ENCODE data around the gene ASTN2.
"Not testable (repeated sequence)": the region's sequence is repeated elsewhere in the genome, so short reads cannot be mapped to it uniquely, and the experiment has no call there.

DNA sequence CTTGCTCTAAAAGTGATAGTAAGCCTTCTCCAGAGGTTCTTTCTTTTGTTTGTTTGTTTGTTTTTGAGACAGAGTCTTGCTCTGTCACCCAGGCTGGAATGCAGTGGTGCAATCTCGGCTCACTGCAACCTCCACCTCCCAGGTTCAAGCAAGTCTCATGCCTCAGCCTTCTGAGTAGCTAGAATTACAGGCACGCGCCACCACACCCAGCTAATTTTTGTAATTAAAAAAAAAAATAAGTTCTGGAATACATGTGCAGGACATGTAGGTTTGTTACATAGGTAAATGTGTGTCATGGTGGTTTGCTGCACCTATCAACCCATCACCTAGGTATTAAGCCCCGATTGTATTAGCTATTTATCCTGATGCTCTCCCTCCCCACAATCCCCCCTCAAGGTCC is 526.4 kb downstream of the ASTN2 start:
- not testable (repeated sequence) for TF ChIP-seq MXI1 (IDR thresholded peaks at IDR 0.05; ENCODE audit: low read depth, low read length); KLF5 (IDR thresholded peaks at IDR 0.05; ENCODE audit: partially characterized antibody); EZH2 (IDR thresholded peaks at IDR 0.05; ENCODE audit: borderline replicate concordance, control insufficient read depth, low read depth, low read length); MAX (IDR thresholded peaks at IDR 0.05; ENCODE audit: low read depth, low read length); STAT3 (IDR thresholded peaks at IDR 0.05; ENCODE audit: low read depth, low read length); POLR2A (IDR thresholded peaks at IDR 0.05; ENCODE audit: low read depth, low read length)
- TF ChIP-seq, protein P1, sequence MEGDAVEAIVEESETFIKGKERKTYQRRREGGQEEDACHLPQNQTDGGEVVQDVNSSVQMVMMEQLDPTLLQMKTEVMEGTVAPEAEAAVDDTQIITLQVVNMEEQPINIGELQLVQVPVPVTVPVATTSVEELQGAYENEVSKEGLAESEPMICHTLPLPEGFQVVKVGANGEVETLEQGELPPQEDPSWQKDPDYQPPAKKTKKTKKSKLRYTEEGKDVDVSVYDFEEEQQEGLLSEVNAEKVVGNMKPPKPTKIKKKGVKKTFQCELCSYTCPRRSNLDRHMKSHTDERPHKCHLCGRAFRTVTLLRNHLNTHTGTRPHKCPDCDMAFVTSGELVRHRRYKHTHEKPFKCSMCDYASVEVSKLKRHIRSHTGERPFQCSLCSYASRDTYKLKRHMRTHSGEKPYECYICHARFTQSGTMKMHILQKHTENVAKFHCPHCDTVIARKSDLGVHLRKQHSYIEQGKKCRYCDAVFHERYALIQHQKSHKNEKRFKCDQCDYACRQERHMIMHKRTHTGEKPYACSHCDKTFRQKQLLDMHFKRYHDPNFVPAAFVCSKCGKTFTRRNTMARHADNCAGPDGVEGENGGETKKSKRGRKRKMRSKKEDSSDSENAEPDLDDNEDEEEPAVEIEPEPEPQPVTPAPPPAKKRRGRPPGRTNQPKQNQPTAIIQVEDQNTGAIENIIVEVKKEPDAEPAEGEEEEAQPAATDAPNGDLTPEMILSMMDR (IDR thresholded peaks at IDR 0.05 in 2 of 3, conservative IDR thresholded peaks at IDR 0.05 in 1 of 3; ENCODE audit: control insufficient read depth in 2 of 3, extremely low read depth in 1 of 3, insufficient read depth in 1 of 3, low read depth in 3 of 3, low read length in 3 of 3) = not testable (repeated sequence)
